Endothelial cell of umbilical vein (primary cell): ENCODE data around the gene SLC1A7. TPM values are rescaled to one million over a fixed set of nuclear protein-coding genes. Genes with fewer than 3 reads are reported as not detected.

Experiments
- BruUV-seq: library from RNA; stranded (reverse); fragments of 400-500 nt; replicated peaks from 2 replicates; lab custom pipeline; 2021; lab: Mats Ljungman, UMichigan
- CTCF ChIA-PET: fragments of 300-600, 350-600 bp; sonication (Branson Sonifier 250); formaldehyde crosslinking; loops from one replicate; lab custom pipeline; 2021; ENCODE audit warnings: antibody characterized with exemption, inconsistent platforms; lab: Charles Lee
- POLR2A ChIA-PET: fragments of 300-600, 350-600 bp; sonication (Branson Sonifier 250); formaldehyde crosslinking; loops from one replicate; lab custom pipeline; 2021; ENCODE audit warnings: antibody characterized with exemption, inconsistent platforms; lab: Charles Lee
- DNase-seq: peaks from one replicate; pipeline ENCODE4 v3.0.0-alpha.2; 2011; ENCODE audit warnings: low read depth, low spot score
- FAIRE-seq: peaks from 2 replicates; lab custom pipeline; 2011; peaks lifted over from hg19 to GRCh38; lab: Jason Lieb, UNC
- H2AFZ ChIP-seq: 2 replicates; pipeline ENCODE4 v1.6.0; 2012; ENCODE audit warnings: low read depth, low read length, control low read depth, inconsistent platforms
- H3K27ac ChIP-seq: 2 replicates; pipeline ENCODE4 v1.5.1; 2011; ENCODE audit warnings: low read depth, mild to moderate bottlenecking, control low read depth, low read length, moderate library complexity; ENCODE audit not compliant: insufficient read depth
- H3K27me3 ChIP-seq, 2 experiments: 2 replicates each; pipeline versions ENCODE4 v1.6.0 to v1.6.1; 2011; ENCODE audit warnings: low read length in 2 of 2, mixed read lengths in 1 of 2; ENCODE audit not compliant: control insufficient read depth in 2 of 2, insufficient read depth in 2 of 2
- H3K36me3 ChIP-seq, 2 experiments: 2 replicates in 1 of 2; 3 replicates in 1 of 2; pipeline ENCODE4 v1.5.1; 2011; ENCODE audit warnings: low read length in 2 of 2, mild to moderate bottlenecking in 1 of 2, moderate library complexity in 1 of 2; ENCODE audit not compliant: control insufficient read depth in 2 of 2, insufficient read depth in 2 of 2; ENCODE audit errors: extremely low read depth in 1 of 2
- H3K4me1 ChIP-seq: 3 replicates; pipeline ENCODE4 v1.5.1; 2011; ENCODE audit warnings: mild to moderate bottlenecking, low read length; ENCODE audit not compliant: control insufficient read depth, insufficient read depth; ENCODE audit errors: extremely low read depth
- H3K4me2 ChIP-seq: 2 replicates; pipeline ENCODE4 v1.6.1; 2011; ENCODE audit warnings: low read length, control low read depth, mixed read lengths; ENCODE audit not compliant: insufficient read depth
- H3K4me3 ChIP-seq, 3 experiments: fragments of 200-600 bp in 1 of 3; sonication (generic), shearing (Covaris generic) in 1 of 3; replicated peaks in 1 of 3; 2 replicates each; pipeline ENCODE4 v1.5.1; 2011 to 2016; ENCODE audit warnings: control low read depth in 3 of 3, low read length in 3 of 3, mild to moderate bottlenecking in 2 of 3, inconsistent platforms in 1 of 3, low read depth in 1 of 3, moderate library complexity in 1 of 3; ENCODE audit not compliant: insufficient read depth in 1 of 3
- H3K79me2 ChIP-seq: 2 replicates; pipeline ENCODE4 v1.6.0; 2012; ENCODE audit warnings: low read length, inconsistent platforms; ENCODE audit not compliant: control insufficient read depth, insufficient read depth
- H3K9ac ChIP-seq: replicated peaks from 2 replicates; pipeline ENCODE3; 2011; ENCODE audit warnings: low read length, control low read depth; ENCODE audit not compliant: insufficient read depth; ENCODE audit errors: extremely low read depth
- H3K9me1 ChIP-seq: replicated peaks from 3 replicates; pipeline ENCODE4 v1.6.0; 2011; ENCODE audit warnings: mild to moderate bottlenecking, low read length; ENCODE audit not compliant: control insufficient read depth, insufficient read depth; ENCODE audit errors: extremely low read depth
- H3K9me3 ChIP-seq: replicated peaks from 2 replicates; pipeline ENCODE4 v1.5.1; 2012; ENCODE audit warnings: low read length, inconsistent platforms; ENCODE audit not compliant: control insufficient read depth, insufficient read depth
- H4K20me1 ChIP-seq: replicated peaks from 2 replicates; pipeline ENCODE3; 2011; ENCODE audit warnings: mild to moderate bottlenecking, low read length; ENCODE audit not compliant: control insufficient read depth, insufficient read depth; ENCODE audit errors: extremely low read depth
- EZH2 ChIP-seq: IDR thresholded peaks from 2 replicates; pipeline ENCODE4 v1.6.1; 2012; ENCODE audit warnings: borderline replicate concordance, low read depth, mild to moderate bottlenecking, moderate library complexity, low read length, inconsistent platforms; ENCODE audit not compliant: severe bottlenecking
- FOS ChIP-seq: IDR thresholded peaks from 2 replicates; pipeline ENCODE4 v1.6.1; 2011; ENCODE audit warnings: mild to moderate bottlenecking, low read length, moderate library complexity, borderline replicate concordance; ENCODE audit not compliant: insufficient read depth
- GATA2 ChIP-seq: IDR thresholded peaks from 2 replicates; pipeline ENCODE4 v1.7.0; 2011; ENCODE audit warnings: low read depth, mild to moderate bottlenecking, moderate library complexity, mixed read lengths, low read length; ENCODE audit not compliant: insufficient read length, insufficient read depth
- JUN ChIP-seq: IDR thresholded peaks from 2 replicates; pipeline ENCODE4 v1.6.1; 2011; ENCODE audit warnings: borderline replicate concordance, low read depth; ENCODE audit not compliant: insufficient read length, insufficient read depth
- MYC ChIP-seq: IDR thresholded peaks from one replicate; pipeline ENCODE4 v1.6.1; 2011; ENCODE audit warnings: mild to moderate bottlenecking, low read depth, low read length
- POLR2A ChIP-seq: IDR thresholded peaks from 2 replicates; pipeline ENCODE4 v1.6.1; 2012; ENCODE audit warnings: low read depth, mild to moderate bottlenecking, control low read depth, low read length
- POLR2AphosphoS5 ChIP-seq: IDR thresholded peaks from 2 replicates; pipeline ENCODE4 v1.6.1; 2012; ENCODE audit warnings: low read depth, mild to moderate bottlenecking, control low read depth, low read length, moderate library complexity; ENCODE audit not compliant: insufficient read depth
- dilution Hi-C: fragments of 300-500 bp; cut with MboI; formaldehyde crosslinking; loops from one replicate; pipeline ENCODE4 v1.15.0; 2019; ENCODE audit warnings: low sequenced_read_pairs; ENCODE audit not compliant: extremely low pct_ligation_motif_present
- intact Hi-C: fragments of 100-400 bp; cut with micrococcal nuclease; formaldehyde crosslinking; loops from one replicate; pipeline ENCODE4 v1.10.0; 2022
- polyA plus RNA-seq, 4 experiments: library from polyadenylated mRNA; depleted of rRNA in 3 of 4; stranded (reverse) in 3 of 4; unstranded in 1 of 4; fragments of >200 nt; gene quantifications; 2 replicates each; pipeline versions ENCODE4 v1.2.1 to v1.2.3, GENCODE V29; 2011 to 2012; ENCODE audit warnings: missing spikeins in 1 of 4
- total RNA-seq: library from RNA; stranded (reverse); gene quantifications from 2 replicates; pipeline ENCODE4 v1.2.3, GENCODE V29; 2021
- TF ChIP-seq, protein P1 (sequence below): IDR thresholded peaks from 2 replicates; pipeline ENCODE4 v1.6.1; 2011; ENCODE audit not compliant: insufficient read depth, insufficient read length
- TF ChIP-seq, protein P2 (sequence below), 2 donors: IDR thresholded peaks; 1 replicate in 1 of 2; 2 replicates in 1 of 2; pipeline ENCODE4 v1.5.1; 2011; ENCODE audit warnings: low read length in 2 of 2, mild to moderate bottlenecking in 2 of 2, moderate library complexity in 2 of 2, control low read depth in 1 of 2, inconsistent platforms in 1 of 2, low read depth in 1 of 2; ENCODE audit not compliant: insufficient read depth in 1 of 2; ENCODE audit errors: extremely low read depth in 1 of 2

SLC1A7 gene
- total and polyA plus RNA-seq, 2 donors (not counting 3 experiments of a cell fraction or from before 2014, with no cell fraction given), result not detected

- Histone ChIP-seq H3K9me3 (no peaks in the 10 kb centered on the region), H3K4me2 (no peak overlapping the region), H3K9ac (no peak overlapping the region), H3K36me3 (no peaks in the 10 kb centered on the region), H3K27me3 (no peaks in the 10 kb centered on the region), H3K79me2 (no peaks in the 10 kb centered on the region), H2AFZ (no peak overlapping the region), H3K27ac (no peak overlapping the region), H3K4me1 (no peaks in the 10 kb centered on the region), H3K9me1 (no peaks in the 10 kb centered on the region), H4K20me1 (no peaks in the 10 kb centered on the region), H3K4me3 (no peak overlapping the region)
- no peak for DNase-seq
- ChIA-PET CTCF (no interaction called here), POLR2A (no interaction called here)
- intact Hi-C loops (no loop called here), dilution Hi-C loops (no loop called here)
- no TSS peak for BruUV-seq
- FAIRE-seq, result no peak
- TF ChIP-seq POLR2A (no peak), POLR2AphosphoS5 (no peak), GATA2 (no peak), EZH2 (no peak), JUN (no peak), MYC (no peak), FOS (no peak)
- TF ChIP-seq, protein P1, sequence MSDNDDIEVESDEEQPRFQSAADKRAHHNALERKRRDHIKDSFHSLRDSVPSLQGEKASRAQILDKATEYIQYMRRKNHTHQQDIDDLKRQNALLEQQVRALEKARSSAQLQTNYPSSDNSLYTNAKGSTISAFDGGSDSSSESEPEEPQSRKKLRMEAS, result no peak
- TF ChIP-seq, protein P2, sequence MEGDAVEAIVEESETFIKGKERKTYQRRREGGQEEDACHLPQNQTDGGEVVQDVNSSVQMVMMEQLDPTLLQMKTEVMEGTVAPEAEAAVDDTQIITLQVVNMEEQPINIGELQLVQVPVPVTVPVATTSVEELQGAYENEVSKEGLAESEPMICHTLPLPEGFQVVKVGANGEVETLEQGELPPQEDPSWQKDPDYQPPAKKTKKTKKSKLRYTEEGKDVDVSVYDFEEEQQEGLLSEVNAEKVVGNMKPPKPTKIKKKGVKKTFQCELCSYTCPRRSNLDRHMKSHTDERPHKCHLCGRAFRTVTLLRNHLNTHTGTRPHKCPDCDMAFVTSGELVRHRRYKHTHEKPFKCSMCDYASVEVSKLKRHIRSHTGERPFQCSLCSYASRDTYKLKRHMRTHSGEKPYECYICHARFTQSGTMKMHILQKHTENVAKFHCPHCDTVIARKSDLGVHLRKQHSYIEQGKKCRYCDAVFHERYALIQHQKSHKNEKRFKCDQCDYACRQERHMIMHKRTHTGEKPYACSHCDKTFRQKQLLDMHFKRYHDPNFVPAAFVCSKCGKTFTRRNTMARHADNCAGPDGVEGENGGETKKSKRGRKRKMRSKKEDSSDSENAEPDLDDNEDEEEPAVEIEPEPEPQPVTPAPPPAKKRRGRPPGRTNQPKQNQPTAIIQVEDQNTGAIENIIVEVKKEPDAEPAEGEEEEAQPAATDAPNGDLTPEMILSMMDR (IDR thresholded peaks at IDR 0.05; ENCODE audit: extremely low read depth in 1 of 2, insufficient read depth in 1 of 2, low read depth in 1 of 2, low read length in 2 of 2), result no peak
Measured at GRCh38 chr1:53075206-53075605, 67.2 kb downstream of the SLC1A7 start.
